NCI-H187 (cell line): ENCODE results near the gene VTI1A.
"Not testable (repeated sequence)": the region's sequence is repeated elsewhere in the genome, so short reads cannot be mapped to it uniquely, and the experiment has no call there.

Experiments
- DNase-seq, 2 experiments: peaks; one replicate each; lab custom pipeline; 2025; lab: John Stamatoyannopoulos, UW

VTI1A gene

GRCh38 chr10:112507046-112507445 is 60.0 kb downstream of the VTI1A start:
- DNase-seq = no peak

- no peak for DNase-seq
These were observed 61.0 kb downstream of the VTI1A start for GRCh38 chr10:112507988-112508387.

GRCh38 chr10:112509558-112510291 is 62.7 kb downstream of the VTI1A start:
- no peak for DNase-seq

- no peak for DNase-seq
These were observed 63.4 kb downstream of the VTI1A start for GRCh38 chr10:112510384-112510783.

- DNase-seq = no peak
These were observed 65.3 kb downstream of the VTI1A start for GRCh38 chr10:112512294-112512693.

DNA sequence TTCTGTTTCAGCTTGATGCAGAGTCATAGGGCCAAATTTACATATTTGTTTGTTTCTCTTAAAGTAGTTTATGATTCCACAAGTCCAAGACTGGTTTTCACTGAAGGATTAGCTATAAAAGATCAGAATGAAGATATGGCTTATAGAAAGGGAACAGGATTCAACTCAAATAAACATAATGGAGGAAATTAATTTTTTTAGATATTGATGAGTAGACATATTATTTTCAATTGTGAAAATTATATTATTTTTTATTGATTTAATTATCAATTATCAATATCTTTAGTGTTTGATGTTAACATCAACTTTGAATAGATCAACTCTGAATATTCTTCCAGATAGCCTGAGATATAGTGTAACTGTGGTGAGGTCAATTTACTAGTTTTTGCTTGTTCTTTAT is 68.1 kb downstream of the VTI1A start:
- DNase-seq = no peak

GRCh38 chr10:112515852-112516251 is 68.8 kb downstream of the VTI1A start:
- no peak for DNase-seq

- DNase-seq = no peak
These were observed 70.4 kb downstream of the VTI1A start for GRCh38 chr10:112517451-112517862.

- DNase-seq = no peak
These were observed 72.2 kb downstream of the VTI1A start for GRCh38 chr10:112519133-112519761.

- DNase-seq = no peak
These were observed 73.9 kb downstream of the VTI1A start for GRCh38 chr10:112520914-112521313.

- no peak for DNase-seq
These were observed 77.6 kb downstream of the VTI1A start for GRCh38 chr10:112524641-112525040.

DNA sequence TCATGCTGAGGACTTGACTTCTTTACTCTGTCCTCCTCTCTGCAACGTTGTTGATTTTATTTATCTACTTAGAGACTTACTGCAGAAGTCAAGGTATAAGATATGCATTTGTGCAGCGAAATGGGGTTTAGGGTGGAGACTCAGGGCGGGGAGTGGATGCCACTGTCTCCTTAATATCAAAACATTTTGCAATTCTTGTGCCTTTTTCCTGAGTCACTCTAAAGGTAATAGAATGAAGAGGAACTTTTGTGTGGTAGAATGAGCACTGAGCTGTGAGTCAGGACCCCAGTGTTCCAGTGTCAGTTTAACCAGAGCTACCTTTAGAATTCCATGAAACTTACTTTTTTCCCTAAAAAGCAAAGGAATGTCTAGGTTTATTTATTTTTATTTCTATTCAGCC is 78.2 kb downstream of the VTI1A start:
- no peak for DNase-seq

DNA sequence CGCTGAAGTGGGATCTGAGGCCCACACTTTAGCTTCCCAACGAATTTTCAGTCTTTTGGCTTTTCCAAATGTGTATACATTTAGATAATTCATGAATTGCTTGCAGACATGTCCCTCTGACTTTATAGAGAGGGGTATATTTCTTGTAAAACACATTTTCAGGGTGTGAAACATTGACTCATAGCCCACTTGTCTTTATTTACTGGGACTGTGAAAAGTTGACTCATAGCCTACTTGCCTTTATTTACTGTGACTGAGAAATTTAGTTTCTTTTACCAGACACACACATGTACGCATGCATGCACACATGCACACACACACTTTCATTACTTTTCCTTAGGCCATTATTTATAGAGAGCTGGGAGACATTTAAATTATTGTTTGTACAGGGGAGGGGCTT is 79.1 kb downstream of the VTI1A start:
- DNase-seq = no peak

DNA sequence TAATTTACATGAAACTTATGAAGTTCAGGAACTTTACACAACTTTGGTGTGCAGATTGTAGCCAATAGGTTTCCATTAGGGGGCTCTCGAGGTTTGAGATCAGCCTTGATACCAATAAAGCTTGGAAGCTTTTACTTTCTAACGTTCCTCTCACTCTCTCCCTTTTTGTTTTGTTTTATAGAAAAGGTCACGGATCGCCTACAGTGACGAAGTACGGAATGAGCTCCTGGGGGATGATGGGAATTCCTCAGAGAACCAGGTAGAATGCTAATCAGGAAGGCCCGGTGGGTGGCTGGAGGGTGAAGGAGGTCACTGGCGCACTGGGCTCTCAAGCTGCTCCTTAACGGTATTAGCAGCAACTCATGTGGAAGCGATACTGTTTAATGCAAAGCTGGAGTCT is 79.9 kb downstream of the VTI1A start:
- no peak for DNase-seq

- no peak for DNase-seq
These were observed 81.2 kb downstream of the VTI1A start for GRCh38 chr10:112528235-112528634.

DNA sequence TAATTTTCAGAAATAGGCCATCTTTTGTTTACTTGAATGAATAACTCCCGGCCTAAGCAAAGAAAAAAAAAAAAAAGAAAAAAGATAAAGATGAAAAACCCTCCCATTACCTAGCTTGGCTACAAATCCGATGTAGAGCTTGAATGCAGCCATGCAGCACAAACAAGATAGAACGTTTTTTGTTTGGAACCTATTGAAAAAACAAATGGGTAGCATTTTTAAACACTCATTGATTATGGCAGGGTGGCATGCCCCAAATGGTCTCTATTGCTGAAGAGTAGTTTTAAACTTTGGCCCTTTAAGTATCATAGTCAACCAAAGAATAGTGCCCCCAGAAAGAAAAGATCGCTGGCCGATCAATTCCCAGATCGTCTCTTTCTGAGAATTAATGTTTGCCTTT is 84.4 kb downstream of the VTI1A start:
- no peak for DNase-seq

DNA sequence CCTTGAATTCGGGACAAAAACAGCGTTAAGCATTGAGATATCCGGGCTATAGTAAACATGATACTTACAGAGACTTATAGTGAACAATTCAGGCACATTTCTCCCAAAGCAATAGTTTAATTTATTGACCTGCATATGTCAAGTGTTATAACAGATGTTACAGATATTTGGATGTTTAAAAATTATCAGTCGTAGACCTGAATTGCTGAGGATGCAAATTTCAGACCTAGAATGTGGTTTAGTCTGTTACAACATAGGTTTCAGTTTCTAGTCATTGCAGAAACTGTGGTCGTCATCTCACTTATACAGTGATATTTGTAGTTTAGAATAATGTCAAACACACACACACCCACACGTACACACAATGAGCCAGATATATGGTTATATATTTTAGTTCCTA is 85.2 kb downstream of the VTI1A start:
- no peak for DNase-seq

DNA sequence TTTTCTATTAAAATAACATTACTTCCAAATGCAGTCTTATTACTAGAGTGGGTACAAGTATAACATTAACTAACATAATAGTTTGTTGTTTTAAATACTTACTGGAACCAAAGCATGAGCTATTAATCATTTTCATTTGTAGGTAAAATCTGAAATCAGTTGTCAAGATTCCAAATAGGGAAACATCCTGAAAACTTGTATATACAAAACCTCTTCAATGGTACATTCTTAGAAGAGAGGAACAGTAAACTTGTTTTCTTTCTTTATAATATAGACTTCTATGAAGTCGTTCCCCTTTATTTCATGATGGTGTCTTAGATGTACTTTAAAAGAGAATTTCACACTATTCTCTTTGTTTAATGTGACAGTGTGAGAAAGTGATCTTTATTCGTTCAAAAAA is 85.9 kb downstream of the VTI1A start:
- DNase-seq = no peak

GRCh38 chr10:112533916-112534315 is 86.9 kb downstream of the VTI1A start:
- DNase-seq = no peak

DNA sequence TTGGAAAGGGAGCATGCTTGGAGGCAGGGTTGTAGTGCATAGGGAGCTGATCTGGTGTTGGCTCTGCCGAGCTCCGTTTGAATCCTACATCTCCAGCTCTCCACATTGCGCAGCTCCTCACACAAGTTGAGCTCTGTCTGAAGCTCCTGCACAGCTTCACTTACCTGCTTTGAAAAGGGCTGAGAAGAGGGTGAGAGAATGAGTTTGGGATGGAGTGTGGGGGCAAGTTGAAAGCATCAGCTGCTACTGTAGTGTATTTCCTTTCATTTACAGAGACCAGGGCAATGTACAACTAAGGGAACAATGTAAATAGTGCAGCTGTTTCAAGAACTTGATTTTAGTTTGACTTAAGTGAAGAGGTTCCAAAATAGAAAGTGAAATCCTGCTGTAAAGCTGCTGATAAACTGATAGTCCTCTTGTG is 88.5 kb downstream of the VTI1A start:
- DNase-seq = no peak

- DNase-seq = no peak
These were observed 89.6 kb downstream of the VTI1A start for GRCh38 chr10:112536663-112537062.

DNA sequence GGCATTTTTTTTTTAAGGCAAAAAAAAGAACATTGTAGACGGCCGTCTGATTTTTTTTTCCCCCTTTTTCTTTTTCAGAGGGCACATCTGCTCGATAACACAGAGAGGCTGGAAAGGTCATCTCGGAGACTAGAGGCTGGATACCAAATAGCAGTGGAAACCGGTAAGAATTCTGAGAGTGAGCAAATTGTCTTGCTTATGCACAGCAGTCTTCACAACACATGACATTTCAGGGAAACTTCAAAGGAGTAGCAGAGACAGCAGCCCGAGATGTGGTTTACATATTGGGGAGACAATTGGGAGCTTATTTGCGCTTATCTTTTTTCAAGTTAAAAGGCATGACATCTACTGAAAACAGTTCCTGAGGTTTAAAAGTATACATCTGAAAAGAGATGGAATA is 91.2 kb downstream of the VTI1A start:
- DNase-seq = no peak

- DNase-seq = no peak
These were observed 92.3 kb downstream of the VTI1A start for GRCh38 chr10:112539340-112539739.

DNA sequence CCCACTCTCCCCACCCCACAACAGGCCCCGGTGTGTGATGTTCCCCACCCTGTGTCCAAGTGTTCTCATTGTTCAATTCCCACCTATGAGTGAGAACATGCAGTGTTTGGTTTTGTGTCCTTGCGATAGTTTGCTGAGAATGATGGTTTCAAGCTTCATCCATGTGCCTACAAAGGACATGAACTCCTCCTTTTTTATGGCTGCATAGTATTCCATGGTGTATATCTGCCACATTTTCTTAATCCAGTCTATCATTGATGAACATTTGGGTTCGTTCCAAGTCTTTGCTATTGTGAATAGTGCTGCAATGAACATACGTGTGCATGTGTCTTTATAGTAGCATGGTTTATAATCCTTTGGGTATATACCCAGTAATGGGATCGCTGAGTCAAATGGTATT is 95.8 kb downstream of the VTI1A start:
- DNase-seq = not testable (repeated sequence)
